Neural cell (in vitro differentiated cells): ENCODE data around the gene CCDC83. TPM values are rescaled to one million over a fixed set of nuclear protein-coding genes. Genes with fewer than 3 reads are reported as not detected.

ENCODE experiments used
- H2AFZ ChIP-seq: fragments of 200-600, 300-800 bp; sonication (generic), shearing (Covaris generic); 2 replicates; pipeline ENCODE4 v1.6.0; 2014; ENCODE audit warnings: low read depth, mild to moderate bottlenecking, antibody characterized with exemption, low read length, moderate library complexity
- H3F3A ChIP-seq: fragments of 200-600 bp; shearing (Covaris generic); 2 replicates; pipeline ENCODE4 v1.6.1; 2016; ENCODE audit warnings: mild to moderate bottlenecking, moderate library complexity, mixed read lengths, antibody characterized with exemption, low read length; ENCODE audit not compliant: insufficient read depth, poor library complexity, severe bottlenecking
- H3K27ac ChIP-seq: fragments of 200-600, 300-800 bp; sonication (generic), shearing (Covaris generic); 2 replicates; pipeline ENCODE4 v1.5.1; 2014; ENCODE audit warnings: mild to moderate bottlenecking, low read length, moderate library complexity
- H3K27me3 ChIP-seq: fragments of 300-800, 200-600 bp; sonication (generic), shearing (Covaris generic); 2 replicates; pipeline ENCODE4 v1.6.0; 2014; ENCODE audit warnings: mild to moderate bottlenecking, low read depth, low read length, moderate library complexity; ENCODE audit not compliant: insufficient read depth
- H3K36me3 ChIP-seq: fragments of 300-800, 200-600 bp; sonication (generic), shearing (Covaris generic); 2 replicates; pipeline ENCODE4 v1.5.1; 2014; ENCODE audit warnings: mild to moderate bottlenecking, antibody characterized with exemption, low read length, moderate library complexity; ENCODE audit not compliant: insufficient read depth
- H3K4me2 ChIP-seq: fragments of 300-800, 200-600 bp; sonication (generic), shearing (Covaris generic); 2 replicates; pipeline ENCODE4 v1.6.0; 2014; ENCODE audit warnings: mild to moderate bottlenecking, low read length
- H3K4me3 ChIP-seq: fragments of 300-800, 200-600 bp; sonication (generic), shearing (Covaris generic); 2 replicates; pipeline ENCODE4 v1.5.1; 2014; ENCODE audit warnings: mild to moderate bottlenecking, low read length, moderate library complexity
- H3K79me2 ChIP-seq: fragments of 200-600 bp; shearing (Covaris generic); replicated peaks from 2 replicates; pipeline ENCODE4 v1.6.0; 2014; ENCODE audit warnings: mild to moderate bottlenecking, low read length, moderate library complexity; ENCODE audit not compliant: insufficient read depth
- H3K9ac ChIP-seq: fragments of 300-800, 200-600 bp; sonication (generic), shearing (Covaris generic); 2 replicates; pipeline ENCODE4 v1.6.1; 2016; ENCODE audit warnings: mild to moderate bottlenecking, low read length, mixed read lengths
- H3K9me2 ChIP-seq: fragments of 200-600 bp; shearing (Covaris generic); 2 replicates; pipeline ENCODE4 v1.6.1; 2016; ENCODE audit warnings: mild to moderate bottlenecking, low read length, mixed read lengths; ENCODE audit not compliant: insufficient read depth
- H3K9me3 ChIP-seq: fragments of 200-600, 300-800 bp; sonication (generic), shearing (Covaris generic); 2 replicates; pipeline ENCODE4 v1.6.1; 2016; ENCODE audit warnings: mild to moderate bottlenecking, mixed run types, low read length, moderate library complexity, mixed read lengths
- H4K20me1 ChIP-seq: fragments of 200-600 bp; shearing (Covaris generic); 2 replicates; pipeline ENCODE4 v1.6.1; 2016; ENCODE audit warnings: mild to moderate bottlenecking, mixed run types; ENCODE audit not compliant: insufficient read depth
- EP300 ChIP-seq: fragments of 450-650 bp; conservative IDR thresholded peaks from 2 replicates; pipeline ENCODE4 v1.6.1; 2014; ENCODE audit warnings: antibody characterized with exemption, mild to moderate bottlenecking, moderate library complexity; ENCODE audit not compliant: poor library complexity, severe bottlenecking
- EZH2 ChIP-seq: fragments of 200-600, 300-800 bp; shearing (Covaris generic), sonication (generic); IDR thresholded peaks from 2 replicates; pipeline ENCODE4 v1.6.1; 2014; ENCODE audit warnings: antibody characterized with exemption, low read length, borderline replicate concordance, mild to moderate bottlenecking; ENCODE audit not compliant: insufficient read depth, poor library complexity, severe bottlenecking
- MXI1 ChIP-seq: fragments of 450-650 bp; conservative IDR thresholded peaks from 2 replicates; pipeline ENCODE4 v1.6.1; 2014; ENCODE audit warnings: antibody characterized with exemption, mild to moderate bottlenecking; ENCODE audit not compliant: poor library complexity, severe bottlenecking
- POLR2AphosphoS5 ChIP-seq: IDR thresholded peaks from 2 replicates; pipeline ENCODE4 v1.6.1; 2012
- RAD21 ChIP-seq: fragments of 450-650 bp; conservative IDR thresholded peaks from 2 replicates; pipeline ENCODE4 v1.6.1; 2014; ENCODE audit warnings: antibody characterized with exemption, mild to moderate bottlenecking, moderate library complexity
- REST ChIP-seq: IDR thresholded peaks from 2 replicates; pipeline ENCODE4 v1.6.1; 2012; ENCODE audit warnings: borderline replicate concordance
- SMC3 ChIP-seq: fragments of 450-650 bp; conservative IDR thresholded peaks from 2 replicates; pipeline ENCODE4 v1.6.1; 2014; ENCODE audit warnings: antibody characterized with exemption, mild to moderate bottlenecking, moderate library complexity; ENCODE audit not compliant: poor library complexity
- TAF1 ChIP-seq: IDR thresholded peaks from 2 replicates; pipeline ENCODE4 v1.6.1; 2012; ENCODE audit warnings: low read depth
- polyA plus RNA-seq: library from polyadenylated mRNA; depleted of rRNA; stranded (reverse); fragments of >200 nt; gene quantifications from 2 replicates; pipeline ENCODE4 v1.2.3, GENCODE V29; 2014
- TF ChIP-seq, protein P1 (sequence below): fragments of 450-650 bp; IDR thresholded peaks from 2 replicates; pipeline ENCODE4 v1.5.1; 2014; ENCODE audit warnings: antibody characterized with exemption, mild to moderate bottlenecking, moderate library complexity; ENCODE audit not compliant: poor library complexity, severe bottlenecking

The CCDC83 gene
- polyA plus RNA-seq, 1 donor from 2014 or later: not detected

- TF ChIP-seq SMC3 (no peak), REST (no peak), MXI1 (no peak), TAF1 (no peak), POLR2AphosphoS5 (no peak), EP300 (no peak), EZH2 (no peak), RAD21 (no peak)
- TF ChIP-seq, protein P1, sequence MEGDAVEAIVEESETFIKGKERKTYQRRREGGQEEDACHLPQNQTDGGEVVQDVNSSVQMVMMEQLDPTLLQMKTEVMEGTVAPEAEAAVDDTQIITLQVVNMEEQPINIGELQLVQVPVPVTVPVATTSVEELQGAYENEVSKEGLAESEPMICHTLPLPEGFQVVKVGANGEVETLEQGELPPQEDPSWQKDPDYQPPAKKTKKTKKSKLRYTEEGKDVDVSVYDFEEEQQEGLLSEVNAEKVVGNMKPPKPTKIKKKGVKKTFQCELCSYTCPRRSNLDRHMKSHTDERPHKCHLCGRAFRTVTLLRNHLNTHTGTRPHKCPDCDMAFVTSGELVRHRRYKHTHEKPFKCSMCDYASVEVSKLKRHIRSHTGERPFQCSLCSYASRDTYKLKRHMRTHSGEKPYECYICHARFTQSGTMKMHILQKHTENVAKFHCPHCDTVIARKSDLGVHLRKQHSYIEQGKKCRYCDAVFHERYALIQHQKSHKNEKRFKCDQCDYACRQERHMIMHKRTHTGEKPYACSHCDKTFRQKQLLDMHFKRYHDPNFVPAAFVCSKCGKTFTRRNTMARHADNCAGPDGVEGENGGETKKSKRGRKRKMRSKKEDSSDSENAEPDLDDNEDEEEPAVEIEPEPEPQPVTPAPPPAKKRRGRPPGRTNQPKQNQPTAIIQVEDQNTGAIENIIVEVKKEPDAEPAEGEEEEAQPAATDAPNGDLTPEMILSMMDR: no peak
- H2AFZ ChIP-seq: no peak overlapping the region
- no peaks in the 10 kb centered on the region for H3F3A ChIP-seq
- H3K9ac ChIP-seq: no peak overlapping the region
- no peaks in the 10 kb centered on the region for H3K36me3 ChIP-seq
- H3K4me3 ChIP-seq: no peak overlapping the region
- no peaks in the 10 kb centered on the region for H3K79me2 ChIP-seq
- H3K9me2 ChIP-seq: no peaks in the 10 kb centered on the region
- no peak overlapping the region for H3K27ac ChIP-seq
- H4K20me1 ChIP-seq: no peaks in the 10 kb centered on the region
- no peaks in the 10 kb centered on the region for H3K27me3 ChIP-seq
- no peak overlapping the region for H3K4me2 ChIP-seq
- H3K9me3 ChIP-seq: no peaks in the 10 kb centered on the region
These were observed 33.5 kb upstream of the CCDC83 start for GRCh38 chr11:85821636-85822035.

DNA sequence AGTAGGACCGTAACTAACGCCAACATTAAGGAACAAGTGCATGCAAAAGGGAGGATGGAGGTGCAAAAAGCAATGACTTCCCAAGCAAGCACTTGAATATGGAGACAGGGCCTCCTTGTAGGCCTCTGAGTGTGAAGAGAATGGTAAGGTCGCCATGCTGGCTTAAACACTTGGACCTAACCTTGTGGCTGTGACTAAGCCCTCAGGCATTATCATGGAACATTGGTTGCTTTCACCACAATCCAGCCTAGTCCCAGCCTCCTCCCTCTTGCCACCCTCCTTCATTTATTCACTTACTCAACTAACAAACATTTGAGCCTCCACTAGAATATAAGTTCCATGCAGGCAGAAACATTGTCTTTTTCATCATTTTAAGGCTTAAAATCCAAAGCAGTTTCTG is 32.4 kb upstream of the CCDC83 start:
- Histone ChIP-seq H3F3A (no peaks in the 10 kb centered on the region), H3K9me3 (no peaks in the 10 kb centered on the region), H3K27ac (no peak overlapping the region), H2AFZ (no peak overlapping the region), H3K9ac (no peak overlapping the region), H3K4me3 (no peak overlapping the region), H3K4me2 (no peak overlapping the region), H3K9me2 (no peaks in the 10 kb centered on the region), H3K36me3 (no peaks in the 10 kb centered on the region), H3K27me3 (no peaks in the 10 kb centered on the region), H4K20me1 (no peaks in the 10 kb centered on the region), H3K79me2 (no peaks in the 10 kb centered on the region)
- no peak for TF ChIP-seq EZH2
- no peak for TF ChIP-seq EP300
- TF ChIP-seq RAD21: no peak
- TF ChIP-seq TAF1: no peak
- TF ChIP-seq MXI1: no peak
- TF ChIP-seq, protein P1: no peak
- TF ChIP-seq SMC3: no peak
